Endodermal cell (in vitro differentiated cells): Measurements from ENCODE around the gene RBM45. TPM values are rescaled to one million over a fixed set of nuclear protein-coding genes. Genes with fewer than 3 reads are reported as not detected.

ENCODE experiments used
- DNase-seq: peaks from one replicate; pipeline ENCODE4 v3.0.0-alpha.2; 2017
- H3K27ac ChIP-seq: 2 replicates; pipeline ENCODE4 v1.5.1; 2013; ENCODE audit warnings: mild to moderate bottlenecking, low read depth, low read length, moderate library complexity
- H3K27me3 ChIP-seq: 2 replicates; pipeline ENCODE4 v1.6.1; 2013; ENCODE audit warnings: mild to moderate bottlenecking, low read length, moderate library complexity; ENCODE audit not compliant: insufficient read depth, control insufficient read depth, poor library complexity, severe bottlenecking
- H3K36me3 ChIP-seq: 2 replicates; pipeline ENCODE4 v1.7.0; 2013; ENCODE audit warnings: mild to moderate bottlenecking, low read length, moderate library complexity; ENCODE audit not compliant: control insufficient read depth, insufficient read depth
- H3K4me1 ChIP-seq: one replicate; pipeline ENCODE4 v1.7.0; 2013; ENCODE audit warnings: low read length; ENCODE audit not compliant: control insufficient read depth, insufficient read depth
- H3K4me3 ChIP-seq: 2 replicates; pipeline ENCODE4 v1.5.1; 2013; ENCODE audit warnings: mild to moderate bottlenecking, low read length, moderate library complexity
- H3K9ac ChIP-seq: 2 replicates; pipeline ENCODE4 v1.6.1; 2013; ENCODE audit warnings: mild to moderate bottlenecking, low read length, moderate library complexity; ENCODE audit not compliant: poor library complexity, severe bottlenecking; ENCODE audit errors: extremely low read depth
- H3K9me3 ChIP-seq: 2 replicates; pipeline ENCODE4 v1.6.1; 2013; ENCODE audit warnings: mild to moderate bottlenecking, low read length, moderate library complexity; ENCODE audit not compliant: control insufficient read depth
- H3K27ac Mint-ChIP-seq: 2 replicates; pipeline ENCODE4 v1.8.0; 2020; ENCODE audit warnings: mixed read lengths
- H3K27me3 Mint-ChIP-seq: 2 replicates; pipeline ENCODE4 v1.8.0; 2021; ENCODE audit warnings: mild to moderate bottlenecking, mixed read lengths; ENCODE audit not compliant: insufficient read depth
- H3K36me3 Mint-ChIP-seq: 2 replicates; pipeline ENCODE4 v1.8.0; 2020; ENCODE audit warnings: low read depth, mixed read lengths
- H3K4me1 Mint-ChIP-seq: 2 replicates; pipeline ENCODE4 v1.8.0; 2020; ENCODE audit warnings: mixed read lengths
- H3K4me3 Mint-ChIP-seq: 2 replicates; pipeline ENCODE4 v1.8.0; 2020; ENCODE audit warnings: mild to moderate bottlenecking, moderate library complexity, mixed read lengths
- H3K9me3 Mint-ChIP-seq: 2 replicates; pipeline ENCODE4 v1.8.0; 2020; ENCODE audit warnings: mild to moderate bottlenecking, mixed read lengths
- WGBS, 2 experiments: methylation state at CpG; one replicate each; pipeline versions ENCODE4 v1.1.5 to v1.1.7; 2013; ENCODE audit warnings: missing lambda C conversion rate in 2 of 2, mixed read lengths in 1 of 2; ENCODE audit not compliant: insufficient coverage in 1 of 2, insufficient read length in 1 of 2; 5-methylcytosine and 5-hydroxymethylcytosine counted together
- long read RNA-seq, 4 experiments: library from polyadenylated mRNA in 2 of 4; library from RNA in 1 of 4; library from capped mRNA in 1 of 4; stranded (forward) in 3 of 4; unstranded in 1 of 4; transcript quantifications; one replicate each; pipeline ENCODE4 v2.0.0, GENCODE V29; 2020 to 2021; ENCODE audit warnings: inconsistent platforms in 1 of 4
- polyA plus RNA-seq, 2 experiments: library from polyadenylated mRNA; stranded (reverse); fragments of 50-300 nt; gene quantifications; one replicate each; pipeline ENCODE4 v1.2.3, GENCODE V29; 2013
- total RNA-seq, 2 donors: library from RNA; stranded (reverse); fragmentation: NEBNext Ultra II Directional in 1 of 2; extraction: Animal tissue kit (Norgen Biotek cat#: 25700) in 1 of 2; gene quantifications; 2 replicates in 1 of 2; 3 replicates in 1 of 2; pipeline ENCODE4 v1.2.1, GENCODE V29; 2021
- TF ChIP-seq, protein P1 (sequence below): fragments of 200-600 bp; sonication (generic); conservative IDR thresholded peaks from 2 replicates; pipeline ENCODE4 v1.5.0; 2021; ENCODE audit warnings: antibody characterized with exemption, mild to moderate bottlenecking

The RBM45 gene, protein sequence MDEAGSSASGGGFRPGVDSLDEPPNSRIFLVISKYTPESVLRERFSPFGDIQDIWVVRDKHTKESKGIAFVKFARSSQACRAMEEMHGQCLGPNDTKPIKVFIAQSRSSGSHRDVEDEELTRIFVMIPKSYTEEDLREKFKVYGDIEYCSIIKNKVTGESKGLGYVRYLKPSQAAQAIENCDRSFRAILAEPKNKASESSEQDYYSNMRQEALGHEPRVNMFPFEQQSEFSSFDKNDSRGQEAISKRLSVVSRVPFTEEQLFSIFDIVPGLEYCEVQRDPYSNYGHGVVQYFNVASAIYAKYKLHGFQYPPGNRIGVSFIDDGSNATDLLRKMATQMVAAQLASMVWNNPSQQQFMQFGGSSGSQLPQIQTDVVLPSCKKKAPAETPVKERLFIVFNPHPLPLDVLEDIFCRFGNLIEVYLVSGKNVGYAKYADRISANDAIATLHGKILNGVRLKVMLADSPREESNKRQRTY
- 10 to 100 TPM; 13.7 to 14.9 TPM for total RNA-seq
- 14.8 TPM for polyA plus RNA-seq (2013, experiment 1 of 2)
- polyA plus RNA-seq (2013, experiment 2 of 2): 15.9 TPM
- long read RNA-seq, experiment 1, partial matches to known transcripts: 0 of 3 reads
- long read RNA-seq, experiment 1, other reads (novel, unspliced or antisense): 1 of 3 reads
- long read RNA-seq, experiment 2, transcript RBM45-201 (10 exons, 1,785 nt): major isoform, 15 of 21 reads
- long read RNA-seq, experiment 2, partial matches to known transcripts: 1 of 21 reads
- long read RNA-seq, experiment 2, other reads (novel, unspliced or antisense): 3 of 21 reads
- long read RNA-seq, experiment 3, transcript RBM45-201 (10 exons, 1,785 nt): major isoform, 38 of 56 reads
- long read RNA-seq, experiment 3, partial matches to known transcripts: 0 of 56 reads
- long read RNA-seq, experiment 3, other reads (novel, unspliced or antisense): 14 of 56 reads
- long read RNA-seq, experiment 4, transcript RBM45-201 (10 exons, 1,785 nt): major isoform, 19 of 31 reads
- long read RNA-seq, experiment 4, transcript RBM45-207 (10 exons, 1,788 nt): minor isoform, 5 of 31 reads
- long read RNA-seq, experiment 4, partial matches to known transcripts: 3 of 31 reads
- long read RNA-seq, experiment 4, other reads (novel, unspliced or antisense): 4 of 31 reads

DNA sequence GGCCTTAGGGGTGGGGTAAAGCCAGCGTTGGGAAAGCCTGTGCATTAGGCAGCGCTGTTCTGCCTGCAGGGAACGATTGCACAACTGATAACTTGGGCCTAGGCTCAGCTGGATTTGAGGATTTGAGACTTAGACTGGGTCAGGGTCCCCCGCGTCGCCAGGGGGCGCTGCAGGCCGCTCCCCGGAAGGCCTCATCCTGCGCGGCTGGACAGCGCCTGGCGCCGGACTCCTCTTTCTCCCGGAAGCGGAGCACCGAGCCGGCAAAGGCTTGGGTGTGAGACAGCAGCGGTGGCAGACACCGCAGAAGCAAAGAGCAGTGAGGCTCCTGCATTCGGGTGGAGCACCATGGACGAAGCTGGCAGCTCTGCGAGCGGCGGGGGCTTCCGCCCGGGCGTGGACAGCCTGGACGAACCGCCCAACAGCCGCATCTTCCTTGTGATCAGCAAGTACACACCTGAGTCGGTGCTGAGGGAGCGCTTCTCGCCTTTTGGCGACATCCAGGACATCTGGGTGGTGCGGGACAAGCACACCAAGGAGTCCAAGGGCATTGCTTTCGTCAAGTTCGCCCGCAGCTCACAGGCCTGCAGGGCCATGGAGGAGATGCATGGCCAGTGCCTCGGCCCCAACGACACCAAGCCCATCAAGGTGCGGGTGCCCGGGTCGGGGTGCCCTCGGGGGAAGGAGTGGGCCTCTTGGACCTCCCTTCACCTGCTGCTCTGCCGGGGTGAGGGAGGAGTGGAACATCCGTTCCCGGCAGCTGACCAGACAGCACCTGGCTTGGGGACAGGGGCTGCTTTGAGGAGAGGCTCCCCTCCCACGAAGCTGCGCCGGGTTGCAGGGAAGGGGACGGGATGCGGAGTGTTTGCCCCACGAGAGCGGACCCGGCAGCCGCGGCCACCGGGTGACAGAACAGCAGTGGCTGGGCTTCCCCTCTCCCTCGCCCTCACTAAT lies at the start of gene RBM45:
Gene RBM45, plus strand, starts transcription at position 236 of the 951 bp plus-strand sequence. Its CDS starts 110 bp downstream, at position 346.
- H3K9ac ChIP-seq: peak within 1 kb of the TSS; percentile 52
- no peaks in the 10 kb centered on the region for H3K4me1 Mint-ChIP-seq
- no peaks in the 10 kb centered on the region for H3K36me3 ChIP-seq
- 2 to 4% methylated on average over 28 to 60 of the region's 60 CpGs for WGBS, 2 experiments
- TF ChIP-seq, protein P1, sequence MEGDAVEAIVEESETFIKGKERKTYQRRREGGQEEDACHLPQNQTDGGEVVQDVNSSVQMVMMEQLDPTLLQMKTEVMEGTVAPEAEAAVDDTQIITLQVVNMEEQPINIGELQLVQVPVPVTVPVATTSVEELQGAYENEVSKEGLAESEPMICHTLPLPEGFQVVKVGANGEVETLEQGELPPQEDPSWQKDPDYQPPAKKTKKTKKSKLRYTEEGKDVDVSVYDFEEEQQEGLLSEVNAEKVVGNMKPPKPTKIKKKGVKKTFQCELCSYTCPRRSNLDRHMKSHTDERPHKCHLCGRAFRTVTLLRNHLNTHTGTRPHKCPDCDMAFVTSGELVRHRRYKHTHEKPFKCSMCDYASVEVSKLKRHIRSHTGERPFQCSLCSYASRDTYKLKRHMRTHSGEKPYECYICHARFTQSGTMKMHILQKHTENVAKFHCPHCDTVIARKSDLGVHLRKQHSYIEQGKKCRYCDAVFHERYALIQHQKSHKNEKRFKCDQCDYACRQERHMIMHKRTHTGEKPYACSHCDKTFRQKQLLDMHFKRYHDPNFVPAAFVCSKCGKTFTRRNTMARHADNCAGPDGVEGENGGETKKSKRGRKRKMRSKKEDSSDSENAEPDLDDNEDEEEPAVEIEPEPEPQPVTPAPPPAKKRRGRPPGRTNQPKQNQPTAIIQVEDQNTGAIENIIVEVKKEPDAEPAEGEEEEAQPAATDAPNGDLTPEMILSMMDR: peak; percentile 99
- peak within 1 kb of the TSS; percentile 92 for H3K4me3 Mint-ChIP-seq
- peak; percentile 96 for DNase-seq
- no peak within 1 kb of the TSS for H3K27ac ChIP-seq
- H3K4me3 ChIP-seq: peak within 1 kb of the TSS; percentile 96
- no peaks in the 10 kb centered on the region for H3K9me3 Mint-ChIP-seq
- peak within 1 kb of the TSS; percentile 94 for H3K27ac Mint-ChIP-seq
- H3K4me1 ChIP-seq: no peaks in the 10 kb centered on the region
- no peaks in the 10 kb centered on the region for H3K27me3 ChIP-seq
- H3K9me3 ChIP-seq: no peaks in the 10 kb centered on the region
- H3K36me3 Mint-ChIP-seq: no peaks in the 10 kb centered on the region
- no peaks in the 10 kb centered on the region for H3K27me3 Mint-ChIP-seq

DNA sequence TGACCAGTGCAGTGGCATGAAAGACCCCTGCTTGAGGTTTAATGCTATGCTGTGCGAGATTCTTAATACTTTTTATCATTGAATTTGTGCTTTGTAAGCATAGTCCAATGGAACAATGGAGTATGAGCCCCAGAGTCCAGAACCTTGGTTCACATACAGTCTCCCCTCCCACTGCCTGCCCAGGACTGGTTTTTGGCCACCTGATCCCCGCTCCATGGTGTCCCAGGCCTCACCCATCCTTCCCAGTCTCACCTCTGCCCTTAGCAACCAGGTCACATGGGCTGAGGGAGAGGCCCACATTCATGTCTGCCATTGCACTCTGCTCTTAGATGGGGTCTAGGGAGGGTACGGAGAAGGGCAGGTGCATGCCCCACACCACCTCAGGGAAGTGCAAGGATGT lies 45.9 kb upstream of the RBM45 start:
- Mint-ChIP-seq H3K4me1 (no peaks in the 10 kb centered on the region), H3K9me3 (no peaks in the 10 kb centered on the region)
- WGBS, 2 experiments: 89 to 90% methylated on average over 2 to 3 of the region's 3 CpGs

More for the DNA sequence above, 45.9 kb upstream of the RBM45 start:
- H3K27me3 ChIP-seq: peaks cover 12% of the 10 kb centered on the region
- no peaks in the 10 kb centered on the region for H3K36me3 ChIP-seq
- peaks cover 23% of the 10 kb centered on the region for H3K27me3 Mint-ChIP-seq
- H3K4me3 ChIP-seq: no peak overlapping the region
- H3K9ac ChIP-seq: no peak overlapping the region
- DNase-seq: no peak
- H3K27ac ChIP-seq: no peak overlapping the region
- TF ChIP-seq, protein P1: no peak
- H3K36me3 Mint-ChIP-seq: no peaks in the 10 kb centered on the region
- H3K9me3 ChIP-seq: no peaks in the 10 kb centered on the region
- no peak overlapping the region for H3K4me3 Mint-ChIP-seq
- H3K27ac Mint-ChIP-seq: no peak overlapping the region
- H3K4me1 ChIP-seq: no peaks in the 10 kb centered on the region
